Right lobe of liver (tissue), 4 donors: Measurements from ENCODE around the gene FCRL5.

Source experiments
- POLR2A ChIP-seq: fragments of 450-650 bp; IDR thresholded peaks from one replicate; pipeline ENCODE4 v1.6.1; 2017; ENCODE audit warnings: antibody characterized with exemption, mild to moderate bottlenecking
- TF ChIP-seq, protein P1 (sequence below), 4 donors: fragments of 200-600 bp in 3 of 4; fragments of 450-650 bp in 1 of 4; IDR thresholded peaks; one replicate each; pipeline versions ENCODE4 v1.5.1 to v1.8.0; 2016 to 2022; ENCODE audit warnings: antibody characterized with exemption in 4 of 4, mild to moderate bottlenecking in 2 of 4
- donor health status: DM: no; HTN: no; CAD: no.
- donor health status: DM: no; HTN: no; CAD: no.
- donor health status: DM: no; HTN: yes; CAD: no.

DNA sequence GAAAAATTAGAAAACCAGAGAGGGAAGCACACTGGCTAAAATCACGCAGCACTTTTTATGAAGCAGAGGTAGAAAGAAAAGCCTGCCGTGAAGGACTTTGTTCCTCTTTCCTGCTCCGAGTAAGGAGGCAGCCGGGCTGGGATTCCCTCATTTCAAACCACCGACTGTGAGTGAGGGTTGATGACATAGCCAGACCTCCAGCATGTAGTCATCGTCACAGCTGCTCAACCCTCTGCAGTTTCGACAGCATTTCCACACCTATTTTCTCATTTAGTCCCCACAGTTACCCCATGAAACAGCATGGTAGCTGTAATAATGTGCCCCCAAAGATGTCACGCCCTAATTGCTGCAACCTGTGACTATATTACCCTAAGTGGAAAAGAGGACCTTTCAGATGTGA, 35.3 kb downstream of the FCRL5 start:
- TF ChIP-seq, protein P1, sequence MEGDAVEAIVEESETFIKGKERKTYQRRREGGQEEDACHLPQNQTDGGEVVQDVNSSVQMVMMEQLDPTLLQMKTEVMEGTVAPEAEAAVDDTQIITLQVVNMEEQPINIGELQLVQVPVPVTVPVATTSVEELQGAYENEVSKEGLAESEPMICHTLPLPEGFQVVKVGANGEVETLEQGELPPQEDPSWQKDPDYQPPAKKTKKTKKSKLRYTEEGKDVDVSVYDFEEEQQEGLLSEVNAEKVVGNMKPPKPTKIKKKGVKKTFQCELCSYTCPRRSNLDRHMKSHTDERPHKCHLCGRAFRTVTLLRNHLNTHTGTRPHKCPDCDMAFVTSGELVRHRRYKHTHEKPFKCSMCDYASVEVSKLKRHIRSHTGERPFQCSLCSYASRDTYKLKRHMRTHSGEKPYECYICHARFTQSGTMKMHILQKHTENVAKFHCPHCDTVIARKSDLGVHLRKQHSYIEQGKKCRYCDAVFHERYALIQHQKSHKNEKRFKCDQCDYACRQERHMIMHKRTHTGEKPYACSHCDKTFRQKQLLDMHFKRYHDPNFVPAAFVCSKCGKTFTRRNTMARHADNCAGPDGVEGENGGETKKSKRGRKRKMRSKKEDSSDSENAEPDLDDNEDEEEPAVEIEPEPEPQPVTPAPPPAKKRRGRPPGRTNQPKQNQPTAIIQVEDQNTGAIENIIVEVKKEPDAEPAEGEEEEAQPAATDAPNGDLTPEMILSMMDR (IDR thresholded peaks at IDR 0.05) = no peak
- no peak for TF ChIP-seq POLR2A
